Subcutaneous adipose tissue (tissue), 4 donors: Measurements from ENCODE around the gene TRPM5. TPM values are rescaled to one million over a fixed set of nuclear protein-coding genes. Genes with fewer than 3 reads are reported as not detected.

Experiments used
- total RNA-seq, 4 donors: library from RNA; depleted of rRNA; stranded (reverse); fragments of >200 nt; gene quantifications; one replicate each; pipeline ENCODE4 v1.1.0, GENCODE V29; 2016
- TF ChIP-seq, protein P1 (sequence below): fragments of 450-650 bp; IDR thresholded peaks from one replicate; pipeline ENCODE4 v1.5.1; 2016; ENCODE audit warnings: low read depth, mild to moderate bottlenecking, control low read depth, antibody characterized with exemption, moderate library complexity

The TRPM5 gene
- total RNA-seq, 4 donors from 2014 or later = not detected

- TF ChIP-seq, protein P1, sequence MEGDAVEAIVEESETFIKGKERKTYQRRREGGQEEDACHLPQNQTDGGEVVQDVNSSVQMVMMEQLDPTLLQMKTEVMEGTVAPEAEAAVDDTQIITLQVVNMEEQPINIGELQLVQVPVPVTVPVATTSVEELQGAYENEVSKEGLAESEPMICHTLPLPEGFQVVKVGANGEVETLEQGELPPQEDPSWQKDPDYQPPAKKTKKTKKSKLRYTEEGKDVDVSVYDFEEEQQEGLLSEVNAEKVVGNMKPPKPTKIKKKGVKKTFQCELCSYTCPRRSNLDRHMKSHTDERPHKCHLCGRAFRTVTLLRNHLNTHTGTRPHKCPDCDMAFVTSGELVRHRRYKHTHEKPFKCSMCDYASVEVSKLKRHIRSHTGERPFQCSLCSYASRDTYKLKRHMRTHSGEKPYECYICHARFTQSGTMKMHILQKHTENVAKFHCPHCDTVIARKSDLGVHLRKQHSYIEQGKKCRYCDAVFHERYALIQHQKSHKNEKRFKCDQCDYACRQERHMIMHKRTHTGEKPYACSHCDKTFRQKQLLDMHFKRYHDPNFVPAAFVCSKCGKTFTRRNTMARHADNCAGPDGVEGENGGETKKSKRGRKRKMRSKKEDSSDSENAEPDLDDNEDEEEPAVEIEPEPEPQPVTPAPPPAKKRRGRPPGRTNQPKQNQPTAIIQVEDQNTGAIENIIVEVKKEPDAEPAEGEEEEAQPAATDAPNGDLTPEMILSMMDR = no peak
Measured at GRCh38 chr11:2424811-2425495, 19.4 kb downstream of the TRPM5 start.

- TF ChIP-seq, protein P1 = no peak
Measured at GRCh38 chr11:2423157-2424025, 20.9 kb downstream of the TRPM5 start.

- TF ChIP-seq, protein P1 = no peak
Measured at GRCh38 chr11:2422461-2423156, 21.7 kb downstream of the TRPM5 start.

DNA sequence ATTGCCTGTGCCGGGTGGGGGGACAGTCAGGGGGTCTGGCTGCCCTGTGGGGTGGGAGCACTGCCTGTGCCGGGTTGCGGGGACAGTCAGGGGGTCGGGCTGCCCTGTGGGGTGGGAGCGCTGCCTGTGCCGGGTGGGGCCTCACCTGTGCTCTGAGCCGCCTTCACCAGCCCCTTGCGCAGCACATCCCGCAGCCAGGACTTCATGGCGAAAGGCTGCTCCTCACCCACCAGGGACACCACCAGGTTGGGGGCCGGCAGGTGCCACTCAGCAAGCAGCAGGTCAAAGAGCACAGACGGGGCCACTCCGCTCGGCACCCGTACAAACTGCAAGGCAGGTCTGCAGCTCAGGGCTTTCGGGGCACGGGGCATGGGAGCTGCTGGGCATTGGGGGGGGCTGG is 22.3 kb downstream of the TRPM5 start:
- TF ChIP-seq, protein P1 = no peak

DNA sequence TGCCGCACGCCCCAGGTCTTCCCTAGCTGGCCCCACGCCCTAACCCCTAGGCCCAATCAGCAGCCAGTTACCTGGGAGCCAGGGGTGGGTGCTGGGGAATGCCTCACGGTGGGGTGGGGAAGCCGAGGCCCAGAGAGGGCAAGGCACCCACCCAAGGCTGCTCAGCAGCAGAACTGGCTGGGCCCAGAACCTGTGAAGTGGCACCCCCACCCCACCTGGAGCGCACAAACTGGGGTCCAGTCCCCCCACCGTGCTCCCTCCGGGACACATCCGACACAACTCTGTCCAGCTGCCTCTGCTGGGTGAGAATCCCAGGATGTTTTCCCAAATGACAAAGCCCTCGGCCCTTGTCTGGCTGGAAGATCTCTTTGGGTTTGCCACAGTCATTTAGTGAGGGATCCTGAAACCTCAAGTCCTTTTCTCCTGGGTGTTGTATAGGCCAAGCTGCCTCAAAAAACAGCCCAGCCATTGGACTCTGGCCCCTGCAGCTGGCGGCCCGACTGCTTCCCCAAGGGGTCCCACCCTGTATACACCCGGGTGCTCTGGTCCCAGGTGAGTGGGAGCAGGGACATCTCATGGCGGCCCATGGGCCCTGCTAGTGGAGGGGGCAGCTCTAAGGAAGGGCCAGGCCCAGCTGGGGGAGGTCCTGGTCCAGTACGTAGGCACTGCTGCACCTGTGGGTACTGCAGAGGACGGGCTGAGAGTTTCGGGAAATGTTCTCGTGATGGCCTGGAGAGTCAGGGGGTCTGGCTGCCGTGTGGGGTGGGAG is 22.9 kb downstream of the TRPM5 start:
- TF ChIP-seq, protein P1 = no peak

DNA sequence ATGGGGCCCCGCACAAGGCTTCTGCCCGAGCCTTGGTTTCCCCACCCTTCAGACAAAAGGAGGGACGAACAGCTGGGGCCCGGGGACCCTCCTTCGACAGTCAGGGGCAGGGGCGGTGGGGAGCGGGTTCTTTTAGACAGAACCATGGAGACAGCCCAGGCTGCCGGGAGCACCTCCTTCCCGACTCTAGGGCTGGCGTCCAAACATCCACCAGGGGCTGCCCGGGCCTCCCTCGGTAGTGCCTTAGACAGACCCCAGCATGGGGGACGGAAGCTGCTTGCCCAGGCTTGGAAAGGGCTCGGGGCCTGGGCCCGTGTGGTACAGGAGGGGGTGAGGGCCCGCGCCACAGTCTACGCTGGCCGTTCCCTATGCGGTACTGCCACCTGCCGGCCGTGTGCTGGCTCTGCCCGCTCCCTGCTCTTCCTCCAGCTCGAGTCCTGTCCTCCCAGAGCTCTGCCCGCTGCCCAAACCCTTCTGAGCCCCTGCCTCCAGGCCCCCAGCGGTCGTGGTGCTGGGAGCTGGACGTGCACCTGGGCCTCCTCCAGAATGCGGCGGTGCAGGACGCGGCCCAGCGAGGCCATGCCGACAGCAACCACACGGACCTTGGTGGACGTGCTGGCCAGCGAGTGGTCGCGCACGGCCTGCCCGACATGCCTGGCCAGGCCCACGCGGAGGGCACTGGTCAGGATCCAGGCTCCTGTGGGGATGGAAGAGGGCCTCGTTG is 23.6 kb downstream of the TRPM5 start:
- TF ChIP-seq, protein P1 = no peak
